Measurements from ENCODE around the gene AUTS2.
"Not testable (repeated sequence)": the region's sequence is repeated elsewhere in the genome, so short reads cannot be mapped to it uniquely, and the experiment has no call there.

Gene AUTS2

GRCh38 chr7:70725448-70725847 lies 1127.2 kb downstream of the AUTS2 start:
- no peak for FAIRE-seq

GRCh38 chr7:70726294-70726693 lies 1128.0 kb downstream of the AUTS2 start:
- FAIRE-seq = no peak

- no peak for FAIRE-seq
These were observed 1128.7 kb downstream of the AUTS2 start for GRCh38 chr7:70726951-70727378.

- no peak for FAIRE-seq
These were observed 1129.6 kb downstream of the AUTS2 start for GRCh38 chr7:70727861-70728260.

- no peak for FAIRE-seq
These were observed 1130.7 kb downstream of the AUTS2 start for GRCh38 chr7:70728872-70729552.

- FAIRE-seq = not testable (repeated sequence)
These were observed 1131.4 kb downstream of the AUTS2 start for GRCh38 chr7:70729553-70730157.

GRCh38 chr7:70730451-70731110 lies 1132.3 kb downstream of the AUTS2 start:
- no peak for FAIRE-seq

GRCh38 chr7:70733090-70733489 lies 1134.8 kb downstream of the AUTS2 start:
- no peak for FAIRE-seq

GRCh38 chr7:70734411-70734810 lies 1136.1 kb downstream of the AUTS2 start:
- FAIRE-seq = no peak

- FAIRE-seq = no peak
These were observed 1137.0 kb downstream of the AUTS2 start for GRCh38 chr7:70735313-70735712.

- FAIRE-seq = no peak
These were observed 1138.6 kb downstream of the AUTS2 start for GRCh38 chr7:70736715-70737460.

- FAIRE-seq = no peak
These were observed 1140.0 kb downstream of the AUTS2 start for GRCh38 chr7:70738151-70738885.

GRCh38 chr7:70739646-70740210 lies 1141.5 kb downstream of the AUTS2 start:
- FAIRE-seq = no peak

GRCh38 chr7:70741666-70742065 lies 1143.4 kb downstream of the AUTS2 start:
- FAIRE-seq = no peak

- no peak for FAIRE-seq
These were observed 1145.5 kb downstream of the AUTS2 start for GRCh38 chr7:70743531-70744325.

- FAIRE-seq = no peak
These were observed 1146.2 kb downstream of the AUTS2 start for GRCh38 chr7:70744492-70744891.

GRCh38 chr7:70749831-70750230 lies 1151.6 kb downstream of the AUTS2 start:
- FAIRE-seq = no peak

GRCh38 chr7:70751895-70752294 lies 1153.6 kb downstream of the AUTS2 start:
- no peak for FAIRE-seq

GRCh38 chr7:70752794-70753241 lies 1154.5 kb downstream of the AUTS2 start:
- no peak for FAIRE-seq

- FAIRE-seq = no peak
These were observed 1158.5 kb downstream of the AUTS2 start for GRCh38 chr7:70756789-70757188.

GRCh38 chr7:70758646-70759045 lies 1160.4 kb downstream of the AUTS2 start:
- FAIRE-seq = no peak

All from A204.1 (cell line).